ENCODE measurements around the gene MGAT5B. TPM values are rescaled to one million over a fixed set of nuclear protein-coding genes. Genes with fewer than 3 reads are reported as not detected.

Gene MGAT5B
- total RNA-seq, 2 experiments from 2014 or later = 0.12 to 0.18 TPM

GRCh38 chr17:76948726-76949342 is 80.6 kb downstream of the MGAT5B start:
- Mint-ChIP-seq H3K9me3 (no peaks in the 10 kb centered on the region), H3K27me3 (no peaks in the 10 kb centered on the region), H3K36me3 (no peaks in the 10 kb centered on the region), H3K27ac (no peak overlapping the region), H3K4me3 (no peak overlapping the region), H3K4me1 (no peaks in the 10 kb centered on the region)
- no peak for DNase-seq

GRCh38 chr17:76949913-76950695 is 81.9 kb downstream of the MGAT5B start:
- H3K9me3 Mint-ChIP-seq = no peaks in the 10 kb centered on the region
- H3K27ac Mint-ChIP-seq = no peak overlapping the region
- H3K36me3 Mint-ChIP-seq = no peaks in the 10 kb centered on the region
- H3K27me3 Mint-ChIP-seq = no peaks in the 10 kb centered on the region
- H3K4me1 Mint-ChIP-seq = no peaks in the 10 kb centered on the region
- H3K4me3 Mint-ChIP-seq = no peak overlapping the region
- no peak for DNase-seq

- Mint-ChIP-seq H3K4me3 (no peak overlapping the region), H3K9me3 (no peaks in the 10 kb centered on the region), H3K4me1 (no peaks in the 10 kb centered on the region), H3K36me3 (no peaks in the 10 kb centered on the region), H3K27ac (no peak overlapping the region), H3K27me3 (no peaks in the 10 kb centered on the region)
- DNase-seq = no peak
Measured at GRCh38 chr17:76951375-76951905, 83.2 kb downstream of the MGAT5B start.

GRCh38 chr17:76952402-76952801 is 84.2 kb downstream of the MGAT5B start:
- DNase-seq = no peak
- Mint-ChIP-seq H3K36me3 (no peaks in the 10 kb centered on the region), H3K4me3 (no peak overlapping the region)

GRCh38 chr17:76953066-76953465 is 84.9 kb downstream of the MGAT5B start:
- H3K9me3 Mint-ChIP-seq = no peaks in the 10 kb centered on the region
- no peaks in the 10 kb centered on the region for H3K27me3 Mint-ChIP-seq
- DNase-seq = no peak

More at GRCh38 chr17:76952402-76952801, 84.2 kb downstream of the MGAT5B start:
- no peaks in the 10 kb centered on the region for H3K9me3 Mint-ChIP-seq
- H3K27me3 Mint-ChIP-seq = no peaks in the 10 kb centered on the region
- H3K4me1 Mint-ChIP-seq = no peaks in the 10 kb centered on the region
- no peak overlapping the region for H3K27ac Mint-ChIP-seq

GRCh38 chr17:76953946-76954345 is 85.7 kb downstream of the MGAT5B start:
- H3K4me1 Mint-ChIP-seq = no peaks in the 10 kb centered on the region
- no peak for DNase-seq
- H3K4me3 Mint-ChIP-seq = no peak overlapping the region
- no peak overlapping the region for H3K27ac Mint-ChIP-seq
- no peaks in the 10 kb centered on the region for H3K36me3 Mint-ChIP-seq
- no peaks in the 10 kb centered on the region for H3K9me3 Mint-ChIP-seq
- H3K27me3 Mint-ChIP-seq = no peaks in the 10 kb centered on the region

More at GRCh38 chr17:76953066-76953465, 84.9 kb downstream of the MGAT5B start:
- Mint-ChIP-seq H3K36me3 (no peaks in the 10 kb centered on the region), H3K4me1 (no peaks in the 10 kb centered on the region), H3K4me3 (no peak overlapping the region), H3K27ac (no peak overlapping the region)

- H3K27me3 Mint-ChIP-seq = no peaks in the 10 kb centered on the region
- H3K4me1 Mint-ChIP-seq = no peaks in the 10 kb centered on the region
- no peaks in the 10 kb centered on the region for H3K36me3 Mint-ChIP-seq
- no peak for DNase-seq
- H3K9me3 Mint-ChIP-seq = no peaks in the 10 kb centered on the region
- no peak overlapping the region for H3K4me3 Mint-ChIP-seq
- H3K27ac Mint-ChIP-seq = no peak overlapping the region
Measured at GRCh38 chr17:76955191-76955590, 87.0 kb downstream of the MGAT5B start.

GRCh38 chr17:76956846-76957540 is 88.8 kb downstream of the MGAT5B start:
- no peak overlapping the region for H3K27ac Mint-ChIP-seq
- H3K9me3 Mint-ChIP-seq = no peaks in the 10 kb centered on the region
- no peak overlapping the region for H3K4me3 Mint-ChIP-seq
- no peak for DNase-seq
- no peaks in the 10 kb centered on the region for H3K36me3 Mint-ChIP-seq
- H3K4me1 Mint-ChIP-seq = no peaks in the 10 kb centered on the region
- no peaks in the 10 kb centered on the region for H3K27me3 Mint-ChIP-seq

GRCh38 chr17:76957678-76958464 is 89.7 kb downstream of the MGAT5B start:
- no peaks in the 10 kb centered on the region for H3K4me1 Mint-ChIP-seq
- no peak overlapping the region for H3K27ac Mint-ChIP-seq
- H3K4me3 Mint-ChIP-seq = no peak overlapping the region
- no peaks in the 10 kb centered on the region for H3K36me3 Mint-ChIP-seq
- no peak for DNase-seq
- no peaks in the 10 kb centered on the region for H3K9me3 Mint-ChIP-seq
- no peaks in the 10 kb centered on the region for H3K27me3 Mint-ChIP-seq

GRCh38 chr17:76958974-76959373 is 90.8 kb downstream of the MGAT5B start:
- Mint-ChIP-seq H3K4me1 (no peaks in the 10 kb centered on the region), H3K4me3 (no peak overlapping the region), H3K36me3 (no peaks in the 10 kb centered on the region), H3K27ac (no peak overlapping the region), H3K9me3 (no peaks in the 10 kb centered on the region), H3K27me3 (no peaks in the 10 kb centered on the region)
- no peak for DNase-seq

GRCh38 chr17:76961869-76962268 is 93.7 kb downstream of the MGAT5B start:
- Mint-ChIP-seq H3K4me3 (no peak overlapping the region), H3K36me3 (no peaks in the 10 kb centered on the region), H3K4me1 (no peaks in the 10 kb centered on the region), H3K27ac (no peak overlapping the region), H3K27me3 (no peaks in the 10 kb centered on the region), H3K9me3 (no peaks in the 10 kb centered on the region)
- no peak for DNase-seq

- Mint-ChIP-seq H3K4me1 (no peaks in the 10 kb centered on the region), H3K9me3 (no peaks in the 10 kb centered on the region), H3K4me3 (no peak overlapping the region), H3K27me3 (no peaks in the 10 kb centered on the region), H3K27ac (no peak overlapping the region), H3K36me3 (no peaks in the 10 kb centered on the region)
- no peak for DNase-seq
Measured at GRCh38 chr17:76962858-76963257, 94.7 kb downstream of the MGAT5B start.

GRCh38 chr17:76966016-76966415 is 97.8 kb downstream of the MGAT5B start:
- no peaks in the 10 kb centered on the region for H3K9me3 Mint-ChIP-seq
- H3K36me3 Mint-ChIP-seq = no peaks in the 10 kb centered on the region
- H3K4me3 Mint-ChIP-seq = no peak overlapping the region

GRCh38 chr17:76966486-76967181 is 98.4 kb downstream of the MGAT5B start:
- H3K27ac Mint-ChIP-seq = no peak overlapping the region

More at GRCh38 chr17:76966016-76966415, 97.8 kb downstream of the MGAT5B start:
- H3K4me1 Mint-ChIP-seq = peaks cover 10% of the 10 kb centered on the region
- no peak overlapping the region for H3K27ac Mint-ChIP-seq
- DNase-seq = no peak
- H3K27me3 Mint-ChIP-seq = no peaks in the 10 kb centered on the region

More at GRCh38 chr17:76966486-76967181, 98.4 kb downstream of the MGAT5B start:
- DNase-seq = no peak
- H3K27me3 Mint-ChIP-seq = no peaks in the 10 kb centered on the region
- H3K4me1 Mint-ChIP-seq = peaks cover 10% of the 10 kb centered on the region
- no peaks in the 10 kb centered on the region for H3K9me3 Mint-ChIP-seq
- H3K36me3 Mint-ChIP-seq = no peaks in the 10 kb centered on the region
- H3K4me3 Mint-ChIP-seq = no peak overlapping the region

Data from activated naive CD8-positive, alpha-beta T cell treated with anti-CD3 and anti-CD28 coated beads for 36 hours (primary cell).